Spinal cord (tissue), 10 donors: ENCODE results near the gene ZNF446. TPM values are rescaled to one million over a fixed set of nuclear protein-coding genes. Genes with fewer than 3 reads are reported as not detected.
"Not testable (repeated sequence)": the region's sequence is repeated elsewhere in the genome, so short reads cannot be mapped to it uniquely, and the experiment has no call there.

Experiments
- DNase-seq, 6 donors: peaks; one replicate each; pipeline versions ENCODE4 v3.0.0 to v3.0.0-alpha.2; 2013 to 2015; ENCODE audit warnings: low spot score in 6 of 6, low read depth in 4 of 6
- H3K27ac ChIP-seq: one replicate; pipeline ENCODE4 v1.5.1; 2013; ENCODE audit warnings: low read depth, low read length, control low read depth
- H3K27me3 ChIP-seq: one replicate; pipeline ENCODE4 v1.6.1; 2013; ENCODE audit warnings: low read length; ENCODE audit not compliant: control insufficient read depth, insufficient read depth
- H3K36me3 ChIP-seq: one replicate; pipeline ENCODE4 v1.6.1; 2013; ENCODE audit warnings: low read length; ENCODE audit not compliant: control insufficient read depth, insufficient read depth
- H3K4me1 ChIP-seq: one replicate; pipeline ENCODE4 v1.6.1; 2013; ENCODE audit warnings: low read length; ENCODE audit not compliant: control insufficient read depth, insufficient read depth
- H3K4me3 ChIP-seq: one replicate; pipeline ENCODE4 v1.5.1; 2013; ENCODE audit warnings: low read depth, low read length, control low read depth
- H3K9me3 ChIP-seq: one replicate; pipeline ENCODE4 v1.6.1; 2013; ENCODE audit warnings: low read length; ENCODE audit not compliant: control insufficient read depth, insufficient read depth
- WGBS: methylation state at CpG from one replicate; pipeline ENCODE4 v1.1.5; 2013; ENCODE audit warnings: missing lambda C conversion rate; ENCODE audit not compliant: insufficient coverage; 5-methylcytosine and 5-hydroxymethylcytosine counted together
- polyA plus RNA-seq, 2 donors: library from polyadenylated mRNA; unstranded; fragments of 120-200 nt; gene quantifications; one replicate each; pipeline ENCODE4 v1.2.1, GENCODE V29; 2013; ENCODE audit not compliant: insufficient read length in 2 of 2
- total RNA-seq, 2 donors: library from RNA; depleted of rRNA in 1 of 2; stranded (reverse); fragments of 120-200 nt in 1 of 2; fragments of >200 nt in 1 of 2; gene quantifications; one replicate each; pipeline versions ENCODE4 v1.2.3 to v1.2.4, GENCODE V29; 2013 to 2014
- donor health status: healthy.

The ZNF446 gene
- total and polyA plus RNA-seq, 4 donors = 5.8 to 21.2 (median 19.9) TPM

DNA sequence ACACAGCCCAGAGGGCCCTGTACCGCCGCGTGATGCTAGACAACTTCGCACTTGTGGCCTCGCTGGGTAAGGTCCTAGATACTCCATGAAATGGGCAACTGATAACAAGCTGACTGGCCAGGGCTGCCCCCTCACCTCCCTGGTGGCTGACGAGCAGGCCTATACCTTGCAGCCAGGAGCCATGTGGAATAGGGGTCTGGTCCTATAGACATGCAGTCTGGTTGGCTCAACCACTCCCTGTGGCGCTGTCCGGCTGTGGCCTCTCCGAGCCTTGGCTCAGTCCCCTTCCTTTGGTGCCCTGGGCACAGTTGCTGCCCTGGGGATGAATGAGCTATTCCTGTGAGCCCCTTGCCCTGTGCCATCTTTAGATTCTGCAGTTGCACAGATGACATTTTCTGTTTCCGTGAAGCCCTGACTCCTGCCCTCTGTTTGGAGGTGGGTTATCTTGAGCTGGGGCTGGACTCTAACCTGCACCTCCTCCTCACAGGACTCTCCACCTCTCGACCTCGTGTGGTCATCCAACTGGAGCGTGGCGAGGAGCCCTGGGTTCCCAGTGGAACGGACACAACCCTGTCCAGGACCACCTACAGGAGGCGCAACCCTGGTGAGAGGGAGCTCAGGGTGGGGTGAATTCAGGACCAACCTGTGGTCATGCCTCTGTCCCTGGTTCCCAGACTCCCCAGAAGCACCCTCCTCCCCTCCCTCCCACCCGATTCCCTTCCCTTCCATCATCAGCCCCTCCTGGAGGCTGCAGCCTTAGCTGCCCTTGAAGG is 6.7 kb upstream of the ZNF446 start:
- Histone ChIP-seq H3K36me3 (peaks cover 55% of the 10 kb centered on the region), H3K4me3 (no peak overlapping the region), H3K27me3 (no peaks in the 10 kb centered on the region), H3K27ac (no peak overlapping the region), H3K4me1 (peaks cover 18% of the 10 kb centered on the region), H3K9me3 (no peaks in the 10 kb centered on the region)
- no peak for DNase-seq
- 95% methylated on average over 10 of the region's 17 CpGs for WGBS

DNA sequence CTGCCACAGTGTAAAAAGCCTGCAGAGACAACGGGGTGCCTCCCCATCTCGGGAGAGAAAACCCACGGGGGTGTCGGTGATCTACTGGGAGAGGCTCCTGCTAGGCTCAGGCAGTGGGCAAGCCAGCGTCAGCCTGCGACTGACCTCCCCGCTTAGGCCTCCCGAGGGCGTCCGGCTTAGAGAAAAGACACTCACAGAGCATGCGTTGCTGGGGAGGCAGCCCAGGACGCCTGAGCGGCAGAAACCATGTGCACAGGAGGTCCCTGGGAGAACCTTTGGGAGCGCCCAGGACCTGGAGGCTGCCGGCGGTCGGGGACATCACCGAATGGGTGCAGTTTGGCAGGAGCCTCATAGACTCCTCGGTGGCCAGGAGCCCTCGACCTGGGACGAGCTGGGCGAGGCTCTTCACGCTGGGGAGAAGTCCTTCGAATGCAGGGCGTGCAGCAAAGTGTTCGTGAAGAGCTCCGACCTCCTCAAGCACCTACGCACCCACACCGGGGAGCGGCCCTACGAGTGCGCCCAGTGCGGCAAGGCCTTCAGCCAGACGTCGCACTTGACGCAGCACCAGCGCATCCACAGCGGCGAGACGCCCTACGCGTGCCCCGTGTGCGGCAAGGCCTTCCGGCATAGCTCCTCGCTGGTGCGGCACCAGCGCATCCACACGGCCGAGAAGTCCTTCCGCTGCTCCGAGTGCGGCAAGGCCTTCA is 5.2 kb upstream of the ZNF446 start:
- Histone ChIP-seq H3K36me3 (peaks cover 56% of the 10 kb centered on the region), H3K4me1 (peaks cover 31% of the 10 kb centered on the region)
- H3K27ac ChIP-seq, DNase-seq, H3K27me3 ChIP-seq, H3K4me3 ChIP-seq, H3K9me3 ChIP-seq: not testable (repeated sequence)
- 96% methylated on average over 13 of the region's 53 CpGs for WGBS

DNA sequence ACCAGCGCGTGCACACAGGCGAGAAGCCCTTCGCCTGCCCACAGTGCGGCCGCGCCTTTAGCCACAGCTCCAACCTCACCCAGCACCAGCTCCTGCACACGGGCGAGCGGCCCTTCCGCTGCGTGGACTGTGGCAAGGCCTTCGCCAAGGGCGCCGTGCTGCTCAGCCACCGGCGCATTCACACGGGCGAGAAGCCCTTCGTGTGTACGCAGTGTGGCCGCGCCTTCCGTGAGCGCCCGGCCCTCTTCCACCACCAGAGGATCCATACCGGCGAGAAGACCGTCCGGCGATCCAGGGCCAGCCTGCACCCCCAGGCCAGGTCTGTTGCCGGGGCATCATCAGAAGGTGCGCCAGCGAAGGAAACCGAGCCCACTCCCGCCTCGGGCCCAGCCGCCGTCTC is 4.4 kb upstream of the ZNF446 start:
- Histone ChIP-seq H3K9me3 (no peaks in the 10 kb centered on the region), H3K4me3 (no peak overlapping the region), H3K36me3 (peaks cover 56% of the 10 kb centered on the region), H3K4me1 (peaks cover 34% of the 10 kb centered on the region), H3K27ac (no peak overlapping the region), H3K27me3 (no peaks in the 10 kb centered on the region)
- 93% methylated on average over 39 of the region's 39 CpGs for WGBS
- no peak for DNase-seq

DNA sequence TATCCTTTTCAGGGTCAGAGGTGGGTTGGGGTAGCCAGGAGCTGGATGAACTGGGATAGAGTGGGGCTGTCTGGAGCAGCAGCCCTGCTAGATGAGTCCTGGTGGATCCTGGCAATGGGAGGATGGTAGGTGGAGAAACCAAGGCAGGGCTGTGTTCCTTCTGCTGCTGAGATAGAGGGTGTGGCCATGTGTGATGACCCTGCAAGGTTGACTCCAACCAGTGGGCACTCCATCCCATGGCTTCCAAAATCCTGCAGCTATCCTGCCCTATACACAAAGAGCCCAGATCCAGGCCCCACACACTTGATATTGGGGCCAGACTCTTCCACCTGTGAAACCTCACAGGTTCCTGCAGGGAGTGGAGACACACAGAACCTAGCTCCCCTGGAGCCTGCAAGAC is 2.4 kb upstream of the ZNF446 start:
- DNase-seq = no peak
- H3K9me3 ChIP-seq = no peaks in the 10 kb centered on the region

DNA sequence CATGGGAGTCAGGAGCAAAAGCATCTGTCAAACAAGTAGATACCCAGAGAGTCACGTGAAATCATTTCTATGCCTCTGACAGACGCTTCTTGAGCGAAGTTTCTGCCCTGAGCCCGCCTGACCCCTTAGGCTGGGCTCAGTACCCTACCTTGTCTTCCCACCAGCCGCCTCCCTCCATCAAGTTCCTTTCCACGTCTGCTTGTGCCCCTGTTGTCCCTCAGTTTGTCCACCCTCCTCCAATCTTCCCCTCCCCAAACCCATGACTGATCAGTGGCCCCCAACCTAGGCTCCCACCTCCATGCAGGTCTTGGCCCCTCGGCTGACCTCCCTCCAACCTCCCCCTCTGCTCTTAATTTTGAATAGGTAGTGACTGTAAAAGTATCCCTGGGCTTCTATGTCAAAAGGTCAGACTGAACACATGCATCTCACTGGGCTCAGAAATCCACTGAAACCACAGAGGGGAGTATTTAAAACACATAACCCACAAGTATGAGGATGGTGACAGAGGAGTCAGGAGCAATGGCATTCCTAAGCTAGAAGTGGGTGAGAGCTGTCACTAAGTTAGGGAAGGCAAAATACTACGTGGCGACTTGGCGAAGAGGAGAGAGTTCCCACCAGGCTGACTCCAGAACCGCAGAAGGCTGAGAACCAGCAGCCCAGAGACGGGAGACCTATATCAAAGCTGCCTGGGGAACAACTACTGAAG is 1.7 kb upstream of the ZNF446 start:
- H3K27ac ChIP-seq = no peak overlapping the region
- peaks cover 74% of the 10 kb centered on the region for H3K36me3 ChIP-seq
- DNase-seq = no peak
- H3K4me3 ChIP-seq = no peak overlapping the region
- WGBS = 88% methylated on average over 10 of the region's 12 CpGs
- H3K9me3 ChIP-seq = no peaks in the 10 kb centered on the region
- H3K27me3 ChIP-seq = no peaks in the 10 kb centered on the region
- peaks cover 33% of the 10 kb centered on the region for H3K4me1 ChIP-seq

More for the DNA sequence above, 2.4 kb upstream of the ZNF446 start:
- Histone ChIP-seq H3K4me1 (peaks cover 33% of the 10 kb centered on the region), H3K4me3 (no peak overlapping the region), H3K36me3 (peaks cover 73% of the 10 kb centered on the region), H3K27me3 (no peaks in the 10 kb centered on the region), H3K27ac (no peak overlapping the region)

DNA sequence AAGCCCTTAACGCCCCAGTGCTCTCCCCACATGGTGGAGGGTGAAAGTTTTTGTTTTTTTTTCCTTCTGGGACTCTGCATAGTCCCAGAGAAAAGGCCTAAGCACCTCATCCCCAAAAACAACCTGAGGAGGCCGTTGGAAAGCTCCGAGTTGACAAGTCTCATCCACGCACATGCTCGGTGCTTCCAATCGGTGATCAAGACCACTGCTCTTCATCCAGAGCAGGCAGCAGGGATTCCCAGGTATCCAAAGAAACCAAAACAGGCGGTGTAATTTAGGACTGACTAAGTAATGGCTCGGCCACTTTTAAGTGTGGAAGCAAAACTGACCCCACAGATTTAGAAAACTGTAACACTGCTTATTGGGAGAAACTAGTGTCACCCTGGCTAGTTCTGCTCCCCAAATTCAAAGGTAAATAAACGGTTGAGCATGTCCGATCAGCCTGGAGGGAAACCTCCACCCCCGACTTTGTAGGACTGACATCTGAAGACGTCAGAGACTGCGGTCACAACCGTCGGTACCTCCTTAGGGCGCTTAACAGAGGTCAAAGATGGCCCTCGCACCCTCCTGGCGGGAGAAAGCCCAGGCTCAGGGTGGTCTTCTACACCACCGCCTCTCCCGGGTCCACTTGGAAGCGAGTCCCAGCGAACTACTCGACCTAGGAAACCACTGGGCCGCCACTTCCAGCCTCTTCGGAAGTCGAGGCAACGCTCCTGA is 997 bp upstream of the ZNF446 start:
- peaks cover 33% of the 10 kb centered on the region for H3K4me1 ChIP-seq
- 10% methylated on average over 23 of the region's 27 CpGs for WGBS
- no peaks in the 10 kb centered on the region for H3K9me3 ChIP-seq
- DNase-seq = no peak
- H3K27me3 ChIP-seq = no peaks in the 10 kb centered on the region
- H3K27ac ChIP-seq = peak overlapping the region; percentile 92
- peak overlapping the region; percentile 75 for H3K4me3 ChIP-seq
- peaks cover 74% of the 10 kb centered on the region for H3K36me3 ChIP-seq

DNA sequence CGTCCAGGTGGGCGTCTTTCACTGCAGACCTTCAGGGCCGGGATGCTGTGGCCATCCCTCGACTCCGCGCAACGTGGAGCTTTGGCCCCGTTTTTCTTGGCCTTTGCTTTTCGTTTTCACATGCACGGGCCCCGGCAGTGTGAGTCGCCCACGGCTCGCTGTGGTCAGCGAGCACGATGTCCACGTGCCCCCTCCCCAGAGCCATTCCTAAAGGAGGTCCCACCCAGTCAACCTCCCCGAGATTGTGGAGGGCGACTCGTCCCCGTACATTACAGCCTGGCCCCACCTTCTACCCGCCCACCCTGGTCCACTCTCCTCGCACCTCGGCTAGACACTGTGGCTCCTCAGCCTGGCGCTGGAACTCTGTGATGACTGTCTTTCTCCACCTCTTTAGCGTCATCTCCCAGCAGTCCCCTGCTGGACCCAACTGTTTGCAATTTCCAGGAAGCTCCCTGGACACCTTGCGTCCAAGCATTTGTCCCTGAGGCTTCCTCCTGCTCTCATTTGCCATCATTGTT is 405 bp downstream of the ZNF446 start:
- Histone ChIP-seq H3K27ac (peak overlapping the region; percentile 92), H3K4me3 (peak overlapping the region; percentile 75), H3K4me1 (peaks cover 33% of the 10 kb centered on the region), H3K36me3 (peaks cover 74% of the 10 kb centered on the region), H3K9me3 (no peaks in the 10 kb centered on the region), H3K27me3 (no peaks in the 10 kb centered on the region)
- DNase-seq = peak in 1 of 6 donors; percentile 42
- 2% methylated on average over 27 of the region's 27 CpGs for WGBS

DNA sequence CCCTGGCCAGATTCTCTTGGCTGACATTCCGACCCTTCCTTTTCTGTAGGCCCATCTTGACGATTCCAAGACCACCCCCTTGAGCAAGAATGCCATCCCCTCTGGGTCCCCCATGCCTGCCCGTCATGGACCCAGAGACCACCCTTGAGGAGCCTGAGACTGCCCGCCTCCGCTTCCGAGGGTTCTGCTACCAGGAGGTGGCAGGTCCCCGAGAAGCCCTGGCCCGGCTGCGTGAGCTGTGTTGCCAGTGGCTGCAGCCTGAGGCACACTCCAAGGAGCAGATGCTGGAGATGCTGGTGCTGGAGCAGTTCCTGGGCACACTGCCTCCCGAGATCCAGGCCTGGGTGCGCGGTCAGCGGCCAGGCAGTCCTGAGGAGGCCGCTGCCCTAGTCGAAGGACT is 978 bp downstream of the ZNF446 start:
- no peaks in the 10 kb centered on the region for H3K27me3 ChIP-seq
- DNase-seq = no peak

DNA sequence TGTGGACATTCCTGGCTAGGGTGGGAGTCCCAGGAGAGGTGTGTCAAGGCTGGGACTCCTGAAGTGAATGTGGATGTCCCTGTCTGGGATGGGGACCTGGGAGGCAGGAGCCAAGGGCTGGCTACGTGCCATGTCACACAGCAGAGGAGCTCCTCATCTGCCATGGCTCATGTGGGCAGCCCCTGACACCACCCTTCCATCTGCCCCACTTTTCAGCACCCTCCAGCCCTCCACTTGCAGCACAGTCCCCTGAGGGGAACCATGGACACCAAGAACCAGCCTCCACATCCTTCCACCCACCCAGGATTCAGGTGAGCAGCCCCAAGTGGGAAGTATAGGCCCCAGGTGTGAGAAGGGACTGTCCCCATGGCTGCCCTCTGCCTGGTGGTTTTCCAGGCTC is 1.7 kb downstream of the ZNF446 start:
- H3K27ac ChIP-seq = no peak overlapping the region
- H3K27me3 ChIP-seq = no peaks in the 10 kb centered on the region
- WGBS = 100% methylated on average over 1 of the region's 1 CpG
- H3K36me3 ChIP-seq = peaks cover 73% of the 10 kb centered on the region
- peaks cover 33% of the 10 kb centered on the region for H3K4me1 ChIP-seq
- H3K9me3 ChIP-seq = no peaks in the 10 kb centered on the region
- no peak overlapping the region for H3K4me3 ChIP-seq
- DNase-seq = no peak

More for the DNA sequence above, 978 bp downstream of the ZNF446 start:
- Histone ChIP-seq H3K4me3 (no peak overlapping the region), H3K4me1 (peaks cover 33% of the 10 kb centered on the region), H3K36me3 (peaks cover 74% of the 10 kb centered on the region), H3K9me3 (no peaks in the 10 kb centered on the region), H3K27ac (peak overlapping the region; percentile 92)
- WGBS = 93% methylated on average over 15 of the region's 15 CpGs
